B cell (primary cell): ENCODE data around the gene MGMT. TPM values are rescaled to one million over a fixed set of nuclear protein-coding genes. Genes with fewer than 3 reads are reported as not detected.

Experiments
- ATAC-seq: fragments of 200-7000 bp; cut with Tn5 transposase; one replicate; pipeline ENCODE4 v1.10.0; 2021; ENCODE audit warnings: low read depth, mild to moderate bottlenecking, moderate number of reproducible peaks, moderate library complexity
- CTCF ChIA-PET: fragments of 350-600 bp; sonication (Branson Sonifier 250); formaldehyde crosslinking; loops from one replicate; lab custom pipeline; 2021; ENCODE audit warnings: antibody characterized with exemption, inconsistent platforms; lab: Charles Lee
- POLR2A ChIA-PET: fragments of 350-600 bp; sonication (Branson Sonifier 250); formaldehyde crosslinking; loops from one replicate; lab custom pipeline; 2021; ENCODE audit warnings: antibody characterized with exemption; lab: Charles Lee
- DNase-seq: peaks from one replicate; pipeline ENCODE4 v3.0.0; 2013
- H2AFZ ChIP-seq: 2 replicates; pipeline ENCODE4 v1.6.1; 2012; ENCODE audit warnings: mild to moderate bottlenecking, low read depth, low read length; ENCODE audit not compliant: insufficient read depth, poor library complexity, severe bottlenecking
- H3K27ac ChIP-seq, 2 donors: 1 replicate in 1 of 2; 2 replicates in 1 of 2; pipeline ENCODE4 v1.5.1; 2012 to 2013; ENCODE audit warnings: low read length in 2 of 2, mild to moderate bottlenecking in 2 of 2, moderate library complexity in 1 of 2
- H3K27me3 ChIP-seq, 4 experiments: fragments of 200-600 bp in 1 of 4; sonication (generic) in 1 of 4; replicated peaks in 1 of 4; 1 replicate in 2 of 4; 2 replicates in 2 of 4; pipeline versions ENCODE4 v1.6.1 to v1.7.0; 2013 to 2016; ENCODE audit warnings: low read length in 3 of 4, mild to moderate bottlenecking in 2 of 4, mixed read lengths in 1 of 4, moderate library complexity in 1 of 4; ENCODE audit not compliant: insufficient read depth in 4 of 4, control insufficient read depth in 3 of 4; ENCODE audit errors: control extremely low read depth in 1 of 4
- H3K36me3 ChIP-seq, 2 experiments: replicated peaks in 1 of 2; 1 replicate in 1 of 2; 2 replicates in 1 of 2; pipeline versions ENCODE4 v1.6.1 to v1.7.1; 2013; ENCODE audit warnings: low read length in 1 of 2; ENCODE audit not compliant: insufficient read depth in 2 of 2, control insufficient read depth in 1 of 2; ENCODE audit errors: control extremely low read depth in 1 of 2, extremely low read depth in 1 of 2
- H3K4me1 ChIP-seq, 2 donors: fragments of 200-600 bp in 1 of 2; sonication (generic) in 1 of 2; 1 replicate in 1 of 2; 2 replicates in 1 of 2; pipeline versions ENCODE4 v1.5.1 to v1.6.1; 2013 to 2017; ENCODE audit warnings: low read length in 2 of 2; ENCODE audit not compliant: control insufficient read depth in 2 of 2, insufficient read depth in 2 of 2
- H3K4me2 ChIP-seq: replicated peaks from 2 replicates; pipeline ENCODE3; 2012; ENCODE audit warnings: mild to moderate bottlenecking, low read depth, low read length; ENCODE audit not compliant: poor library complexity, severe bottlenecking
- H3K4me3 ChIP-seq, 5 experiments: fragments of 200-600 bp in 1 of 5; sonication (generic) in 1 of 5; 1 replicate in 3 of 5; 2 replicates in 2 of 5; pipeline versions ENCODE4 v1.5.1 to v1.7.0; 2011 to 2016; ENCODE audit warnings: low read length in 4 of 5, mild to moderate bottlenecking in 4 of 5, low read depth in 2 of 5, control low read depth in 1 of 5, moderate library complexity in 1 of 5; ENCODE audit not compliant: insufficient read depth in 1 of 5; ENCODE audit errors: control extremely low read depth in 1 of 5, extremely low read depth in 1 of 5
- H3K79me2 ChIP-seq: fragments of 200-600 bp; sonication (generic); one replicate; pipeline ENCODE4 v1.6.0; 2016; ENCODE audit warnings: low read length; ENCODE audit not compliant: control insufficient read depth, insufficient read depth
- H3K9ac ChIP-seq: fragments of 200-600 bp; sonication (generic); 2 replicates; pipeline ENCODE4 v1.6.1; 2017; ENCODE audit warnings: mild to moderate bottlenecking, low read length, moderate library complexity
- H3K9me3 ChIP-seq, 3 donors: one replicate each; pipeline versions ENCODE4 v1.6.1 to v1.7.1; 2013; ENCODE audit warnings: low read length in 2 of 3; ENCODE audit not compliant: control insufficient read depth in 2 of 3, insufficient read depth in 1 of 3; ENCODE audit errors: control extremely low read depth in 1 of 3
- H4K20me1 ChIP-seq: 2 replicates; pipeline ENCODE4 v1.6.0; 2012; ENCODE audit warnings: mild to moderate bottlenecking, low read length; ENCODE audit not compliant: insufficient read depth, control insufficient read depth, poor library complexity, severe bottlenecking
- H3K27ac Mint-ChIP-seq: one replicate; pipeline ENCODE4 v1.8.0; 2021; ENCODE audit warnings: mixed read lengths
- H3K27me3 Mint-ChIP-seq: one replicate; pipeline ENCODE4 v1.8.0; 2021; ENCODE audit warnings: mixed read lengths
- H3K4me1 Mint-ChIP-seq: one replicate; pipeline ENCODE4 v1.8.0; 2021; ENCODE audit warnings: mixed read lengths
- H3K4me3 Mint-ChIP-seq: one replicate; pipeline ENCODE4 v1.8.0; 2021; ENCODE audit warnings: mixed read lengths
- H3K9me3 Mint-ChIP-seq: one replicate; pipeline ENCODE4 v1.8.0; 2022; ENCODE audit warnings: mixed read lengths; ENCODE audit not compliant: insufficient read depth
- EZH2 ChIP-seq: IDR thresholded peaks from 2 replicates; pipeline ENCODE4 v1.6.1; 2012; ENCODE audit warnings: borderline replicate concordance, low read depth, mild to moderate bottlenecking, moderate library complexity, low read length; ENCODE audit not compliant: insufficient read depth, poor library complexity, severe bottlenecking
- WGBS: methylation state at CpG from one replicate; pipeline ENCODE4 v1.1.5; 2013; ENCODE audit warnings: missing lambda C conversion rate; ENCODE audit not compliant: insufficient coverage; 5-methylcytosine and 5-hydroxymethylcytosine counted together
- intact Hi-C: fragments of 100-400 bp; cut with micrococcal nuclease; formaldehyde crosslinking; loops from one replicate; pipeline ENCODE4 v1.10.0; 2022
- polyA plus RNA-seq: library from polyadenylated mRNA; depleted of rRNA; stranded (reverse); fragments of >200 nt; gene quantifications from 2 replicates; pipeline ENCODE4 v1.2.3, GENCODE V29; 2012
- total RNA-seq, 2 donors: library from RNA; stranded (reverse); fragments of 120-200 nt in 1 of 2; gene quantifications; 1 replicate in 1 of 2; 2 replicates in 1 of 2; pipeline versions ENCODE4 v1.2.3 to v1.2.4, GENCODE V29; 2013 to 2022
- TF ChIP-seq, protein P1 (sequence below): fragments of 200-600 bp; IDR thresholded peaks from one replicate; pipeline ENCODE4 v1.8.0; 2022; ENCODE audit warnings: antibody characterized with exemption, mild to moderate bottlenecking

Gene MGMT
- total and polyA plus RNA-seq, 2 donors (not counting 1 experiment from before 2014, with no cell fraction given) = 16.6 to 87.7 TPM

- intact Hi-C loops = no loop called here
- Histone ChIP-seq H3K4me2 (no peak overlapping the region), H3K9me3 (peaks cover 0 to 14% (median 0%) of the 10 kb centered on the region in 3 donors), H3K4me3 (no peak overlapping the region), H3K36me3 (no peaks in the 10 kb centered on the region), H3K4me1 (no peaks in the 10 kb centered on the region), H2AFZ (no peak overlapping the region), H3K9ac (no peak overlapping the region), H3K27me3 (no peaks in the 10 kb centered on the region), H4K20me1 (no peaks in the 10 kb centered on the region), H3K27ac (no peak overlapping the region), H3K79me2 (no peaks in the 10 kb centered on the region)
- peaks cover 10% of the 10 kb centered on the region for H3K4me1 Mint-ChIP-seq
- DNase-seq (no peak), ATAC-seq (no peak)
- CTCF ChIA-PET = no interaction called here
- no peak overlapping the region for H3K4me3 Mint-ChIP-seq
- no peaks in the 10 kb centered on the region for H3K27me3 Mint-ChIP-seq
- WGBS = 97% methylated on average over 9 of the region's 12 CpGs
- POLR2A ChIA-PET = no interaction called here
- no peaks in the 10 kb centered on the region for H3K9me3 Mint-ChIP-seq
- H3K27ac Mint-ChIP-seq = no peak overlapping the region
- no peak for TF ChIP-seq EZH2
- TF ChIP-seq, protein P1, sequence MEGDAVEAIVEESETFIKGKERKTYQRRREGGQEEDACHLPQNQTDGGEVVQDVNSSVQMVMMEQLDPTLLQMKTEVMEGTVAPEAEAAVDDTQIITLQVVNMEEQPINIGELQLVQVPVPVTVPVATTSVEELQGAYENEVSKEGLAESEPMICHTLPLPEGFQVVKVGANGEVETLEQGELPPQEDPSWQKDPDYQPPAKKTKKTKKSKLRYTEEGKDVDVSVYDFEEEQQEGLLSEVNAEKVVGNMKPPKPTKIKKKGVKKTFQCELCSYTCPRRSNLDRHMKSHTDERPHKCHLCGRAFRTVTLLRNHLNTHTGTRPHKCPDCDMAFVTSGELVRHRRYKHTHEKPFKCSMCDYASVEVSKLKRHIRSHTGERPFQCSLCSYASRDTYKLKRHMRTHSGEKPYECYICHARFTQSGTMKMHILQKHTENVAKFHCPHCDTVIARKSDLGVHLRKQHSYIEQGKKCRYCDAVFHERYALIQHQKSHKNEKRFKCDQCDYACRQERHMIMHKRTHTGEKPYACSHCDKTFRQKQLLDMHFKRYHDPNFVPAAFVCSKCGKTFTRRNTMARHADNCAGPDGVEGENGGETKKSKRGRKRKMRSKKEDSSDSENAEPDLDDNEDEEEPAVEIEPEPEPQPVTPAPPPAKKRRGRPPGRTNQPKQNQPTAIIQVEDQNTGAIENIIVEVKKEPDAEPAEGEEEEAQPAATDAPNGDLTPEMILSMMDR = no peak
These were observed 146.4 kb downstream of the MGMT start for GRCh38 chr10:129613377-129613980.

- H3K4me1 ChIP-seq = no peaks in the 10 kb centered on the region
- no peaks in the 10 kb centered on the region for H3K36me3 ChIP-seq
- no peak overlapping the region for H3K4me2 ChIP-seq
- H3K4me3 Mint-ChIP-seq = no peak overlapping the region
- no peak for ATAC-seq
- H4K20me1 ChIP-seq = no peaks in the 10 kb centered on the region
- no peak overlapping the region for H3K27ac Mint-ChIP-seq
- peaks cover 10% of the 10 kb centered on the region for H3K4me1 Mint-ChIP-seq
- H3K4me3 ChIP-seq = no peak overlapping the region
- intact Hi-C loops = no loop called here
- no peaks in the 10 kb centered on the region for H3K79me2 ChIP-seq
- peaks cover 0 to 10% (median 0%) of the 10 kb centered on the region in 3 donors for H3K9me3 ChIP-seq
- H3K27ac ChIP-seq = no peak overlapping the region
- no peaks in the 10 kb centered on the region for H3K27me3 Mint-ChIP-seq
- no peak overlapping the region for H2AFZ ChIP-seq
- DNase-seq = no peak
- CTCF ChIA-PET = no interaction called here
- POLR2A ChIA-PET = no interaction called here
- TF ChIP-seq EZH2 = no peak
- TF ChIP-seq, protein P1 = no peak
- no peak overlapping the region for H3K9ac ChIP-seq
- H3K27me3 ChIP-seq = no peaks in the 10 kb centered on the region
- H3K9me3 Mint-ChIP-seq = no peaks in the 10 kb centered on the region
- 83% methylated on average over 19 of the region's 19 CpGs for WGBS
These were observed 147.3 kb downstream of the MGMT start for GRCh38 chr10:129614341-129614740.
